OCI-LY1 (cell line): ENCODE data around the gene POLR1E.

Experiments used
- EZH2 ChIP-seq: fragments of 200-600 bp; sonication (generic), shearing (Covaris generic); IDR thresholded peaks from 2 replicates; pipeline ENCODE4 v1.8.0; 2017; ENCODE audit warnings: borderline replicate concordance, mixed run types, mild to moderate bottlenecking, antibody characterized with exemption, low read length, moderate library complexity, mixed read lengths
- TF ChIP-seq, protein P1 (sequence below): fragments of 200-600 bp; sonication (generic), shearing (Covaris generic); IDR thresholded peaks from 2 replicates; pipeline ENCODE4 v1.5.1; 2017; ENCODE audit warnings: mild to moderate bottlenecking, antibody characterized with exemption, low read length, moderate library complexity, mixed read lengths

DNA sequence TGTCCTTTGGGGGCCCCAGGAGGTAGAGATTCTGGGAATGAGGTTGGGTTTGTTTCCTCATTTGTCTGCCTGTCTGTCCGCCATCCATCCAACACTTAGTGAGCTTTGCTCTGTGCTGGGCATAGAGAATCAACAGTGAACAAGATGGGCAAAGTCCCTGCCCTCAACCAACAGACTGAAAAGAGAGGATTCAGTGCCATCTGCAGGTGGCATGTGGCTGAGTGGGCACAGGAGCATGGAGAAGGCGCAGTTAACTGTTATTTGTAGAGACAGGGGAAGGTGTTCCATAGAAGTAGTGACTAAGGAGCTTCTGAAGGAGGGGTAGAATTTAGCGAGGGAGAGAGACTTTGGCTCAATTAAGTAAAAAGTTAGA lies 23.1 kb downstream of the POLR1E start:
- TF ChIP-seq, protein P1, sequence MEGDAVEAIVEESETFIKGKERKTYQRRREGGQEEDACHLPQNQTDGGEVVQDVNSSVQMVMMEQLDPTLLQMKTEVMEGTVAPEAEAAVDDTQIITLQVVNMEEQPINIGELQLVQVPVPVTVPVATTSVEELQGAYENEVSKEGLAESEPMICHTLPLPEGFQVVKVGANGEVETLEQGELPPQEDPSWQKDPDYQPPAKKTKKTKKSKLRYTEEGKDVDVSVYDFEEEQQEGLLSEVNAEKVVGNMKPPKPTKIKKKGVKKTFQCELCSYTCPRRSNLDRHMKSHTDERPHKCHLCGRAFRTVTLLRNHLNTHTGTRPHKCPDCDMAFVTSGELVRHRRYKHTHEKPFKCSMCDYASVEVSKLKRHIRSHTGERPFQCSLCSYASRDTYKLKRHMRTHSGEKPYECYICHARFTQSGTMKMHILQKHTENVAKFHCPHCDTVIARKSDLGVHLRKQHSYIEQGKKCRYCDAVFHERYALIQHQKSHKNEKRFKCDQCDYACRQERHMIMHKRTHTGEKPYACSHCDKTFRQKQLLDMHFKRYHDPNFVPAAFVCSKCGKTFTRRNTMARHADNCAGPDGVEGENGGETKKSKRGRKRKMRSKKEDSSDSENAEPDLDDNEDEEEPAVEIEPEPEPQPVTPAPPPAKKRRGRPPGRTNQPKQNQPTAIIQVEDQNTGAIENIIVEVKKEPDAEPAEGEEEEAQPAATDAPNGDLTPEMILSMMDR: no peak; the same call in 1 of the 2 replicates
- no peak for TF ChIP-seq EZH2
